GM19239 (cell line): Measurements from ENCODE around the gene AQP6.
A peak's percentile ranks its signal among the peaks of the same experiment; 100 is the strongest.

Experiments
- DNase-seq: peaks from one replicate; pipeline ENCODE4 v3.0.0; 2011; ENCODE audit warnings: low spot score; ENCODE audit not compliant: insufficient read length
- FAIRE-seq: peaks from 2 replicates; lab custom pipeline; 2011; peaks lifted over from hg19 to GRCh38; lab: Jason Lieb, UNC

AQP6 gene

DNA sequence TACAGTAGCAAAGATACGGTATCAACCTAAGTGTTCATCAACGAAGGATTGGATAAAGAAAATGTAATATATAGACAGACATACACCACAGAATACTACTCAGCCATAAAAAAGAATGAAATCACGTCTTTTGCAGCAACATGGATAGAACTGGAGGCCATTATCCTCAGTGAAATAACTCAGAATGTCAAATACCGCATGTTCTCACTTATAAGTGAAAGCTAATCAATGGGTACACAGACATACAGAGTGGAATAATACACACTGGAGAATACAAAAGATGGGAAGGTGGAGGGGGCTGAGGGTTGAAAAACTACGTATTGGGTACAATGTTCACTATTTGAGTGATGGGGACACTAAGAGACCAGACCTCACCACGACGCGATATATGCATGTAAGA, 51.5 kb downstream of the AQP6 start:
- DNase-seq (no peak), FAIRE-seq (no peak)

DNA sequence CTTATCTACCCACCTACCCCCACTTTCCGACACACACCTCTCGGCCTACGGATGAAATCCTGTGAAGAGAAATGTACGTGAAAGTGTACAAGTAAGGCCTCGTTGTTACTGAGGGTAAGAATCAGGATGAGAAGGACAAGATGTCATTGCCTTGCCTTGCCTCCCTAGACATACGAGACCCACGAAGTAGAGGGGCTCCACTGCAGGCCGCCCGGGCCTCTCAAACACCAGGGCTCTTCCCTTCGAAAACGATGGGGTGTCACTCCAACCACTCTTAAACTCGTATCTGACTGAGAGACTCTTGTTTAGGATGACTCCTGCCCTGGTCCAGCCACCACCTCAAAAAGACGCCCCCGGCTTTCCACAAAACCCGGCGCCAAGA, 52.0 kb downstream of the AQP6 start:
- FAIRE-seq (no peak), DNase-seq (no peak)

DNA sequence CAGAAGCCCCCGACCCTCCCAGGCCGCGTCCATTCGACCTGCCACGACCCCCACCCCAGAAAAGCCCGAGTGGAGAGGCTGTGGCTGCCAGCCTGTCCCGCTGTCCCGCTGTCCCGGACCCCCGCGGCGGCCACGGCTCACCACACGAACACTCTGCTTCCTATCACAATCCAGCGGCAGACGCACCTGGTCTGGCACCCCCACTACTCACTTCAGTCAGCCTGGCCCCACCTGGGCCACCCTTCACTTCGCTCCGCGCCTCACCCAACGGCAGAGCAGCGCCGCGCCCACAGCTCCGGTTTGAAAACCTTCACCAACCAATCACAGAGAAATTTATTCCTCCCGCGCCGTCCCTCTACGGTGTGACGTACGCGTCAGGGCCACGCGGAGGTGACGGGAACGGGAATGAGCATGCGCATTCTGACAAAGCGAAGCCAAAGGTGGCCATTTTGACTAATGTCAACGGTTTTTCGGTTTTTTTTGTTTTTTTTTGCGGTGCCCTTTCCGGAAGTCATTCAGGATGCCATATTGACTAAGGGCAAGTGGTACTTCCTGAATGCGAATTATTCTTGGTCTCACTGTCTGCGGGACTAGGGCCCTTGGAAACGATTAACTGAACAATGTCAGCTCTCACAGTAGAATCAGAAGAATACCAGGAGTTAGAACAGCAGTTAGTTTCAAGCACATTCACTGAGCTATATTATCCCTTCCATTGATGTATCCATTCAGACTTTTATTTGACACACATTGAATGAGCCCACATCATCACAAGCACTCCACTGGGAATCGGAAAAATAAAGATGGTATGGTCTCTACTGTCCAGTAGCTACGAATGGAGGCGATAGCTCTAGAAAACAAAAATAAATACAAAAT, 52.7 kb downstream of the AQP6 start, which contains the start of gene RACGAP1:
RACGAP1 (minus strand) TSS at position 308 of the 873 bp plus-strand sequence. CDS start 8,779 bp downstream, outside the sequence.
- peak; percentile 94 for DNase-seq
- FAIRE-seq: peak; percentile 99

DNA sequence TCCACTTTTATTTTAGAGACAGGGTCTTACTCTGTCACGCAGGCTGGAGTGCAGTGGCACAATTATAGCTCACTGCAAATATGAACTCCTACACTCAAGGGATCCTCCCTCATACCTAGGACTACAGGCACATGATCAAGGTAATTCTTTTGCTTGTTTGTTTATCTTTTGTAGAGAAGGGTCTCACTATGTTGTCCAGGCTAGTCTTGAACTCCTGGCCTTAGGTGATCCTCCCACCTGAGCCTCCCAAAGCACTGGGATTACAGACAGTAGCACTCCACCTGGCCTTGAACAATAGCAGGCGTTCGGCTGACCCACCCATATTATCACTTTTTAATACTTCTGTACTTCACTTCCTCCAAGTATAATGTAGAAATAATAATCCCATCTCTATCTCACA, 53.9 kb downstream of the AQP6 start:
- DNase-seq: no peak
- no peak for FAIRE-seq
